Parathyroid adenoma (tissue), 2 donors: ENCODE measurements around the gene FLYWCH1.

ENCODE experiments used
- H2AFZ ChIP-seq: fragments of 300-600 bp; sonication (generic); one replicate; pipeline ENCODE4 v1.7.0; 2017; ENCODE audit warnings: antibody characterized with exemption, mild to moderate bottlenecking
- H3K27ac ChIP-seq: fragments of 300-600 bp; sonication (generic); one replicate; pipeline ENCODE4 v1.7.0; 2017
- H3K27me3 ChIP-seq: fragments of 300-600 bp; sonication (generic); one replicate; pipeline ENCODE4 v1.7.0; 2017; ENCODE audit warnings: low read length; ENCODE audit not compliant: control insufficient read depth, insufficient read depth
- H3K36me3 ChIP-seq: fragments of 300-600 bp; sonication (generic); one replicate; pipeline ENCODE4 v1.7.0; 2017; ENCODE audit warnings: low read length; ENCODE audit not compliant: control insufficient read depth, insufficient read depth
- H3K4me1 ChIP-seq: fragments of 300-600 bp; sonication (generic); one replicate; pipeline ENCODE4 v1.7.0; 2017; ENCODE audit warnings: control low read depth
- H3K4me2 ChIP-seq: fragments of 300-600 bp; sonication (generic); one replicate; pipeline ENCODE4 v1.7.0; 2017; ENCODE audit warnings: low read length
- H3K4me3 ChIP-seq: fragments of 300-600 bp; sonication (generic); one replicate; pipeline ENCODE4 v1.7.0; 2017; ENCODE audit warnings: low read depth, low read length
- H3K79me2 ChIP-seq: fragments of 300-600 bp; sonication (generic); one replicate; pipeline ENCODE4 v1.7.0; 2017; ENCODE audit warnings: control low read depth
- H3K9ac ChIP-seq: fragments of 300-600 bp; sonication (generic); one replicate; pipeline ENCODE4 v1.7.0; 2017; ENCODE audit warnings: mild to moderate bottlenecking
- H3K9me3 ChIP-seq: fragments of 300-600 bp; sonication (generic); one replicate; pipeline ENCODE4 v1.7.0; 2017; ENCODE audit warnings: low read length; ENCODE audit not compliant: control insufficient read depth
- TF ChIP-seq, protein P1 (sequence below): fragments of 300-600 bp; sonication (generic); IDR thresholded peaks from one replicate; pipeline ENCODE4 v1.7.0; 2017; ENCODE audit warnings: antibody characterized with exemption, mild to moderate bottlenecking
- donor health status: primary hyperparathyroidism.

Gene FLYWCH1

DNA sequence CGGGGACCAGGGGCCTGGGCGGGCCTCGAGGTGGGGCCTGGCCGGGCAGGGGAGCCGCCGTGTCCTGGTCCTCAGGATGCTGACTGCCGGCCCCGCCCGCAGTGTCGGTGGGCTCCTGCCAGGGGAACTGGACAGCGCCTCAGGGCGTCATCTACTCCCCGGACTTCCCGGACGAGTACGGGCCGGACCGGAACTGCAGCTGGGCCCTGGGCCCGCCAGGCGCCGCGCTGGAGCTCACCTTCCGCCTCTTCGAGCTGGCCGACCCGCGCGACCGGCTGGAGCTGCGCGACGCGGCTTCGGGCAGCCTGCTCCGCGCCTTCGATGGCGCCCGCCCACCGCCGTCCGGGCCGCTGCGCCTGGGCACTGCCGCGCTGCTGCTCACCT, 55.1 kb downstream of the FLYWCH1 start:
- Histone ChIP-seq H3K4me3 (no peak overlapping the region), H3K27me3 (no peaks in the 10 kb centered on the region)

DNA sequence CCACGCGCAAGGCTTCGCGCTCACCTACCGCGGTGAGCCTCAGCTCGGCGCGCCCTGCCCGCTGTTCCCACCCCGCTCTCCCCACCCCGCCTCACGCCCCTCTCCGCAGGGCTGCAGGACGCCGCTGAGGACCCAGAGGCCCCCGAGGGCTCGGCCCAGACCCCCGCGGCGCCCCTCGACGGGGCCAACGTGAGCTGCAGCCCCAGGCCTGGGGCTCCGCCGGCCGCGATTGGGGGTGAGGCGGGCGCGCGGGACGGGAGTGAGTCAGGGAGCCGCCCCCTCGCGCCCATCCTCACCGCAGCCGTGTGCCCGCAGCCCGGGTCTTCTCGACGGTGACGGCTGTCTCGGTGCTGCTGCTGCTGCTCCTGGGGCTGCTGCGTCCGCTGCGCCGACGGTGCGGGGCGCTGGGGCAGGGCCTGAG, 55.5 kb downstream of the FLYWCH1 start:
- Histone ChIP-seq H3K9ac (no peak overlapping the region), H3K9me3 (no peaks in the 10 kb centered on the region), H3K36me3 (no peaks in the 10 kb centered on the region), H3K4me3 (no peak overlapping the region), H2AFZ (no peak overlapping the region), H3K4me1 (peaks cover 34% of the 10 kb centered on the region), H3K27ac (no peak overlapping the region), H3K27me3 (no peaks in the 10 kb centered on the region), H3K79me2 (no peaks in the 10 kb centered on the region), H3K4me2 (no peak overlapping the region)
- TF ChIP-seq, protein P1, sequence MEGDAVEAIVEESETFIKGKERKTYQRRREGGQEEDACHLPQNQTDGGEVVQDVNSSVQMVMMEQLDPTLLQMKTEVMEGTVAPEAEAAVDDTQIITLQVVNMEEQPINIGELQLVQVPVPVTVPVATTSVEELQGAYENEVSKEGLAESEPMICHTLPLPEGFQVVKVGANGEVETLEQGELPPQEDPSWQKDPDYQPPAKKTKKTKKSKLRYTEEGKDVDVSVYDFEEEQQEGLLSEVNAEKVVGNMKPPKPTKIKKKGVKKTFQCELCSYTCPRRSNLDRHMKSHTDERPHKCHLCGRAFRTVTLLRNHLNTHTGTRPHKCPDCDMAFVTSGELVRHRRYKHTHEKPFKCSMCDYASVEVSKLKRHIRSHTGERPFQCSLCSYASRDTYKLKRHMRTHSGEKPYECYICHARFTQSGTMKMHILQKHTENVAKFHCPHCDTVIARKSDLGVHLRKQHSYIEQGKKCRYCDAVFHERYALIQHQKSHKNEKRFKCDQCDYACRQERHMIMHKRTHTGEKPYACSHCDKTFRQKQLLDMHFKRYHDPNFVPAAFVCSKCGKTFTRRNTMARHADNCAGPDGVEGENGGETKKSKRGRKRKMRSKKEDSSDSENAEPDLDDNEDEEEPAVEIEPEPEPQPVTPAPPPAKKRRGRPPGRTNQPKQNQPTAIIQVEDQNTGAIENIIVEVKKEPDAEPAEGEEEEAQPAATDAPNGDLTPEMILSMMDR, result no peak

More for the DNA sequence above, 55.1 kb downstream of the FLYWCH1 start:
- no peak overlapping the region for H2AFZ ChIP-seq
- TF ChIP-seq, protein P1, result no peak
- no peak overlapping the region for H3K4me2 ChIP-seq
- no peaks in the 10 kb centered on the region for H3K79me2 ChIP-seq
- peaks cover 34% of the 10 kb centered on the region for H3K4me1 ChIP-seq
- H3K27ac ChIP-seq, result no peak overlapping the region
- no peaks in the 10 kb centered on the region for H3K36me3 ChIP-seq
- no peak overlapping the region for H3K9ac ChIP-seq
- H3K9me3 ChIP-seq, result no peaks in the 10 kb centered on the region

DNA sequence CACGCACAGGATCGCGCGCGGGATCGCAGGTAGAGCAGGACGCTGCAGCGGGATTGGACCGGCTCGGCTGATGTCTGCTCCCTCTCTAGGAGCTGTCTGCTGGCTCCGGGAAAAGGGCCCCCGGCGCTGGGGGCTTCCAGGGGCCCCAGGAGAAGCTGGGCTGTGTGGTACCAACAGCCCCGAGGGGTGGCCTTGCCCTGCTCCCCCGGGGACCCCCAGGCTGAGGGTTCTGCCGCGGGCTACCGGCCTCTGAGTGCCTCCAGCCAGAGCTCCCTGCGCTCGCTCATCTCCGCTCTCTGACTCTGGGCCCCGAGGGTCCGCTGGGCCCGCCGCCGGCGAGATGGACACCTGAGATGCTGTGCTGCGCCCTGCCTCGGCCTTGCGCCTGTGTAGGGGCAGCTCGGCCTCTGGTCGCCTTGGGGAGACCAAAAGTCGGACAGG, 56.0 kb downstream of the FLYWCH1 start:
- Histone ChIP-seq H3K4me2 (no peak overlapping the region), H3K4me3 (no peak overlapping the region), H3K4me1 (peaks cover 32% of the 10 kb centered on the region), H2AFZ (no peak overlapping the region), H3K79me2 (no peaks in the 10 kb centered on the region), H3K36me3 (no peaks in the 10 kb centered on the region), H3K27ac (no peak overlapping the region), H3K9me3 (no peaks in the 10 kb centered on the region), H3K27me3 (no peaks in the 10 kb centered on the region), H3K9ac (no peak overlapping the region)
- TF ChIP-seq, protein P1, result no peak

DNA sequence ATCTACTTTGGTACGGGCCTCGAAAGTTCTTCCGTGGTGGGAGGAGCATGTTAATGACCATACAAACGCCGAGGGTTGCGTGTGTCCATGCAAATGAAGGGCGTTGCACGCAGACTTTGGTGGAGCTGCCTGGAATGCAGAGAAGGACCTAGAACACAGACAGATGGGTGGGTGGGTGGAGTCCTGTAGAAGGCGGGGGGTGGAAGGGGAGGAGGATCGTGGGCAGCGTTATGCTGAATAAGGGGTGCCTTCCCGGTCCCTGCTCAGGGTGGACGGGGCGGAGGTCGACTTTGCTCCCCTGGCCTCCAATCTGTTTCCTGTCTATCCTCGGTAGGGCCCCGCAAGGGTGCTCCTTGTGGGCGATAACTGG, 56.6 kb downstream of the FLYWCH1 start:
- H3K4me1 ChIP-seq, result peaks cover 29% of the 10 kb centered on the region
- TF ChIP-seq, protein P1, result no peak
- peak overlapping the region; percentile 45 for H3K27ac ChIP-seq
- peak overlapping the region; percentile 93 for H3K4me2 ChIP-seq
- H3K4me3 ChIP-seq, result peak overlapping the region; percentile 67
- no peaks in the 10 kb centered on the region for H3K36me3 ChIP-seq
- H2AFZ ChIP-seq, result peak overlapping the region; percentile 66
- no peaks in the 10 kb centered on the region for H3K9me3 ChIP-seq
- no peaks in the 10 kb centered on the region for H3K79me2 ChIP-seq
- no peak overlapping the region for H3K9ac ChIP-seq
- no peaks in the 10 kb centered on the region for H3K27me3 ChIP-seq

DNA sequence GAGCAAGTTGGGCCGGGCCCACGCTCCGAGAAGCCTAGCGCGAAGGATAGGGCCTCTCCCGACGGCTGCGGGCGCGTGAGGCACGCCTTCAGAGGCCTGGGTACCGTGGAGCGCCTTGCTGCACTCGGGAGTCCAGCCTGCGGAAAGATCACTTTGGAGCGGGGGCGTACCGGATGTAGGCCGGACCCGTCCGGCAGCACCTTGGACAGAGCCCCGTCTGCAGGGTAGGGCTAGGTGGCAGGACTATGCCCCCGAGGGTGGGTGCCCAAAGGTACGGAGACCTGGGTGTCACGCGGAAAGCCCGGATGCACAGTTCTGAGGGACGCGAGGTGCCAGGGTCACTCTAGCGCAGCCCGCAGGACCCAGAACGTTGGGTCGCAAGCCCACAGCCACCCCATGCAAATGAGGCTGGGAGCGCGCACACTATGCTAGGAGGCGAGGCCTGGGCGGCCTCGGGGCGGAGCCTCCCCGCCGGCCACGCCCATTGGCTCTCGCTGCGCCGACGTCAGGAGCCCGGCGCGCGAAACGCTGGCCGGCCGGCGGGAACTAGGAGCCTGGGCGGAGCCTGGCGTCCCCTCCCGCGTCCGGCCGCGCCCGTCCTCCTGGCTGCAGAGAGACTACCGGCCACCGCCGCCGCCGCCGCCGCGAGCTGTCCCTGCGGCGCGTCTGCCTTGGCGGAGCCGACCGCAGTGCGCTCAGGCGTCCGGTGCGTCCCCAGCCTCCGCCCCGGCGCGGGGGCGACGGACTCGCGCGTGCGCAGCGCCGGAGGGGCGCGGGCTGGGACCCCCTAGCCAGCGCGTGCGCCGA, 57.2 kb downstream of the FLYWCH1 start, which contains the start of gene PAQR4:
Gene PAQR4 (plus strand): TSS at position 611 of the 807 bp plus-strand sequence. CDS start 327 bp downstream, outside the sequence.
- TF ChIP-seq, protein P1, result no peak
- H2AFZ ChIP-seq, result peak within 1 kb of the TSS; percentile 74
- H3K4me2 ChIP-seq, result peak within 1 kb of the TSS; percentile 93
- H3K4me1 ChIP-seq, result peaks cover 29% of the 10 kb centered on the region
- H3K79me2 ChIP-seq, result no peaks in the 10 kb centered on the region
- H3K27me3 ChIP-seq, result no peaks in the 10 kb centered on the region
- H3K4me3 ChIP-seq, result peak within 1 kb of the TSS; percentile 67
- peak within 1 kb of the TSS; percentile 78 for H3K27ac ChIP-seq
- peak within 1 kb of the TSS; percentile 75 for H3K9ac ChIP-seq
- no peaks in the 10 kb centered on the region for H3K36me3 ChIP-seq
- no peaks in the 10 kb centered on the region for H3K9me3 ChIP-seq
